Measurements from ENCODE around the gene RYK. TPM values are rescaled to one million over a fixed set of nuclear protein-coding genes. Genes with fewer than 3 reads are reported as not detected.

Gene RYK
- total RNA-seq, 1 experiment from 2014 or later: 55.2 TPM

- TF ChIP-seq SIN3A (IDR thresholded peaks at IDR 0.05; ENCODE audit: low read depth): no peak
- no peak for TF ChIP-seq REST (IDR thresholded peaks at IDR 0.05; ENCODE audit: low read depth)
- TF ChIP-seq CEBPB (IDR thresholded peaks at IDR 0.05; ENCODE audit: low read depth): no peak
- no peak for TF ChIP-seq SP1 (IDR thresholded peaks at IDR 0.05; ENCODE audit: low read depth)
- TF ChIP-seq ELF1 (IDR thresholded peaks at IDR 0.05; ENCODE audit: borderline replicate concordance, low read depth): no peak
- TF ChIP-seq EGR1 (IDR thresholded peaks at IDR 0.05; ENCODE audit: low read depth): no peak
- TF ChIP-seq CBX3 (IDR thresholded peaks at IDR 0.05; ENCODE audit: low read depth): no peak
- TF ChIP-seq YY1 (IDR thresholded peaks at IDR 0.05; ENCODE audit: extremely low read depth, insufficient replicate concordance, low read depth, low read length): no peak
- TF ChIP-seq JUND (IDR thresholded peaks at IDR 0.05): no peak
- no peak for TF ChIP-seq ZNF274 (IDR thresholded peaks at IDR 0.05; ENCODE audit: low read depth, low read length)
- TF ChIP-seq EZH2phosphoT487 (IDR thresholded peaks at IDR 0.05; ENCODE audit: borderline replicate concordance): no peak
- H2AFZ ChIP-seq (ENCODE audit: low read depth, low read length, poor library complexity, severe bottlenecking): no peak overlapping the region
- H3K27ac ChIP-seq (ENCODE audit: low read depth, low read length): no peak overlapping the region
- POLR2A ChIA-PET: no interaction called here
- CTCF ChIA-PET: interaction anchor here (1.7 kb wide), 1 partner anchor 20 kb away, joined by 10 read pairs; no protein-coding TSS in a partner anchor
- H3K9ac ChIP-seq (ENCODE audit: low read length): no peak overlapping the region
- no peaks in the 10 kb centered on the region for H3K36me3 ChIP-seq (ENCODE audit: control insufficient read depth in 1 of 2, insufficient read depth in 2 of 2, low read length in 2 of 2)
- H3K9me2 ChIP-seq (ENCODE audit: insufficient read depth): no peaks in the 10 kb centered on the region
- no peak overlapping the region for H3K4me2 ChIP-seq (ENCODE audit: low read length)
- no TSS peak for BruUV-seq (replicated peaks)
- ATAC-seq (no peak), DNase-seq (ENCODE audit: low read depth, low spot score) (no peak)
- H3K4me1 ChIP-seq (ENCODE audit: control insufficient read depth in 1 of 2, insufficient read depth in 2 of 2, low read length in 2 of 2): peaks cover 0 to 7% of the 10 kb centered on the region in 2 experiments; a peak in 2 of 4 replicates
- RAD21 ChIA-PET (ENCODE audit: low non-redundant PET in 1 of 2, low total read pairs in 2 of 2, uncharacterized antibody in 2 of 2, unreplicated experiment in 2 of 2): no interaction called here
- H3K4me3 ChIP-seq (replicated peaks in 1 of 2; ENCODE audit: low read depth in 1 of 2, low read length in 2 of 2): no peak overlapping the region
- intact Hi-C loops (cut with micrococcal nuclease): no loop called here
- no peaks in the 10 kb centered on the region for H3K27me3 ChIP-seq (ENCODE audit: insufficient read depth, low read length)
- H3K9me3 ChIP-seq (ENCODE audit: control insufficient read depth in 1 of 2, insufficient read depth in 1 of 2, low read depth in 1 of 2, low read length in 2 of 2): no peaks in the 10 kb centered on the region
- H3K79me2 ChIP-seq (ENCODE audit: insufficient read depth, low read length): peaks cover 97% of the 10 kb centered on the region
- H4K20me1 ChIP-seq (ENCODE audit: insufficient read depth): peaks cover 21% of the 10 kb centered on the region; the same call in 1 of the 2 replicates
Observed at GRCh38 chr3:134232151-134232550, 18.5 kb downstream of the RYK start.

All from HCT116 (cell line).